ENCODE data around the gene TBX4.

DNA sequence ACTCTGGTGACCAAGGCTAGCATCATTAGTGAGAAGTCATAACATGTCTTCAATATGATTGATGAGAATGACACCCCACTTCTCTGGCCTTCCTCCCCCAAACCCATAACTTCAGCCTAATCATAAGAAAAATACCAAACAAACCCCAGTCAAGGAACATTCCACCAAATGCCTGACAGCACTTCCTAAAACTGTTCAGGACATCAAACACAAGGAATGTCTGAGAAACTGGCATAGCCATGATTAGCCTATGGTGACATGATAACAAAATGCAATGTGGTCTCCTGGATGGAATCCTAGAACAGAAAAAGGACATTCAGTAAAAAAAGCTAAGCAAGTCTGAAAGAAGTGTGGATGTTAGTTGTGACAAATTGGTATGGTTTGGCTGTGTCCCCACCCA is 24.7 kb upstream of the TBX4 start:
- TF ChIP-seq POLR2AphosphoS5 (IDR thresholded peaks at IDR 0.05; ENCODE audit: borderline replicate concordance, low read depth, low read length) (no peak), EZH2 (IDR thresholded peaks at IDR 0.05) (no peak), FOXP2 (optimal IDR thresholded peaks at IDR 0.05; ENCODE audit: control extremely low read depth, extremely low read length, insufficient read depth) (no peak)
